ENCODE measurements around the gene HLA-DQA2. TPM values are rescaled to one million over a fixed set of nuclear protein-coding genes. Genes with fewer than 3 reads are reported as not detected.

HLA-DQA2 gene
- total RNA-seq, 4 donors from 2014 or later: 0.40 to 3.2 (median 0.42) TPM; not detected in 1

GRCh38 chr6:32785781-32786533 lies 44.8 kb downstream of the HLA-DQA2 start:
- no peak overlapping the region for H3K4me3 ChIP-seq
- H3K36me3 ChIP-seq: no peaks in the 10 kb centered on the region
- H3K27me3 ChIP-seq: peaks cover 0 to 13% (median 2%) of the 10 kb centered on the region in 4 donors
- 45% methylated on average over 5 of the region's 5 CpGs for whole genome bisulfite sequencing
- DNase-seq (ENCODE audit: extremely low spot score): no peak
- H3K9me3 ChIP-seq: no peaks in the 10 kb centered on the region
- H3K4me1 ChIP-seq: no peaks in the 10 kb centered on the region
- H3K27ac ChIP-seq (replicated peaks in 1 of 4): no peak overlapping the region
- intact Hi-C loops (cut with DNase I): no loop called here
- no peak for TF ChIP-seq EP300 (IDR thresholded peaks at IDR 0.05)
- TF ChIP-seq CTCF (IDR thresholded peaks at IDR 0.05): peak; percentile 35 to 48 (median 35)

GRCh38 chr6:32790306-32790705 lies 49.1 kb downstream of the HLA-DQA2 start:
- Histone ChIP-seq H3K36me3 (no peaks in the 10 kb centered on the region), H3K4me1 (no peaks in the 10 kb centered on the region), H3K4me3 (no peak overlapping the region), H3K27me3 (peaks cover 0 to 40% (median 5%) of the 10 kb centered on the region in 4 donors), H3K9me3 (no peaks in the 10 kb centered on the region), H3K27ac (replicated peaks in 1 of 4) (no peak overlapping the region)
- intact Hi-C loops (cut with DNase I): loop anchor here (10.0 kb wide), 1 partner anchor 86 kb away; no protein-coding TSS in a partner anchor
- TF ChIP-seq EP300 (IDR thresholded peaks at IDR 0.05) (no peak), CTCF (IDR thresholded peaks at IDR 0.05) (no peak), POLR2AphosphoS5 (IDR thresholded peaks at IDR 0.05) (no peak), POLR2A (IDR thresholded peaks at IDR 0.05; ENCODE audit: low read depth) (no peak)
- DNase-seq (ENCODE audit: extremely low spot score): no peak
- 68% methylated on average over 2 of the region's 2 CpGs for WGBS

- Histone ChIP-seq H3K4me3 (no peak overlapping the region), H3K9me3 (no peaks in the 10 kb centered on the region), H3K36me3 (no peaks in the 10 kb centered on the region), H3K4me1 (peaks cover 0 to 11% (median 9%) of the 10 kb centered on the region in 4 donors), H3K27ac (replicated peaks in 1 of 4) (no peak overlapping the region), H3K27me3 (peaks cover 0 to 62% (median 10%) of the 10 kb centered on the region in 4 donors)
- 53% methylated on average over 3 of the region's 3 CpGs for WGBS
- DNase-seq (ENCODE audit: extremely low spot score): no peak
- intact Hi-C loops (cut with DNase I): loop anchor here (10.0 kb wide), 1 partner anchor 88 kb away; no protein-coding TSS in a partner anchor
- TF ChIP-seq POLR2A (IDR thresholded peaks at IDR 0.05; ENCODE audit: low read depth) (no peak), POLR2AphosphoS5 (IDR thresholded peaks at IDR 0.05) (no peak), CTCF (IDR thresholded peaks at IDR 0.05) (no peak), EP300 (IDR thresholded peaks at IDR 0.05) (no peak)
Observed at GRCh38 chr6:32792901-32793435, 51.8 kb downstream of the HLA-DQA2 start.

GRCh38 chr6:32794510-32794909 lies 53.3 kb downstream of the HLA-DQA2 start:
- TF ChIP-seq POLR2AphosphoS5 (IDR thresholded peaks at IDR 0.05): no peak
- TF ChIP-seq CTCF (IDR thresholded peaks at IDR 0.05): no peak
- TF ChIP-seq POLR2A (IDR thresholded peaks at IDR 0.05; ENCODE audit: low read depth): no peak
- TF ChIP-seq EP300 (IDR thresholded peaks at IDR 0.05): no peak
- H3K9me3 ChIP-seq: peaks cover 0 to 6% (median 2%) of the 10 kb centered on the region in 4 donors
- no peak for DNase-seq (ENCODE audit: extremely low spot score)
- no peaks in the 10 kb centered on the region for H3K36me3 ChIP-seq
- H3K27ac ChIP-seq (replicated peaks in 1 of 4): no peak overlapping the region
- H3K4me1 ChIP-seq: peaks cover 0 to 11% (median 9%) of the 10 kb centered on the region in 4 donors
- peaks cover 0 to 75% (median 10%) of the 10 kb centered on the region in 4 donors for H3K27me3 ChIP-seq
- intact Hi-C loops (cut with DNase I): loop anchor here (10.0 kb wide), 1 partner anchor 90 kb away; no protein-coding TSS in a partner anchor
- no peak overlapping the region for H3K4me3 ChIP-seq
- WGBS: 65% methylated on average over 2 of the region's 2 CpGs

Small RNA genes lying within 50 kb of the gene (small RNA-seq; reads per million reads assigned to genes)
- gene MIR3135B: 0 to 0.17 (median 0) reads per million in 3 donors

Other genes with a start within 250 kb of the HLA-DQA2 start
- gene HLA-DRB5, start 211.1 kb upstream of the HLA-DQA2 start, total RNA-seq: 10 to 100 TPM in 2 of 4 donors, under 1 TPM in 2; 0.83 to 71.0 (median 7.2) TPM
- gene HLA-DRB1, start 151.5 kb upstream of the HLA-DQA2 start, total RNA-seq: 10 to 100 TPM; 28.2 to 93.2 (median 49.1) TPM
- gene HLA-DQA1, start 104.0 kb upstream of the HLA-DQA2 start, total RNA-seq: 1 to 10 TPM in 3 of 4 donors, under 1 TPM in 1; 0.97 to 8.4 (median 5.1) TPM
- 1 to 10 TPM in 2 of 4 donors, under 1 TPM in 1, not detected in 1; 0.71 to 5.8 (median 4.8) TPM for gene HLA-DQB1, start 74.7 kb upstream of the HLA-DQA2 start, total RNA-seq
- gene HLA-DQB2, start 22.1 kb downstream of the HLA-DQA2 start, total RNA-seq: 1 to 10 TPM in 2 of 4 donors, under 1 TPM in 2; 0.33 to 1.7 (median 0.86) TPM
- gene HLA-DOB, start 75.6 kb downstream of the HLA-DQA2 start, total RNA-seq: under 1 TPM in 3 of 4 donors, not detected in 1; 0.19 to 0.33 (median 0.29) TPM
- 10 to 100 TPM in 3 of 4 donors, 1 to 10 TPM in 1; 8.6 to 16.3 (median 13.4) TPM for gene TAP2, start 97.3 kb downstream of the HLA-DQA2 start, total RNA-seq
- gene PSMB8, start 102.7 kb downstream of the HLA-DQA2 start, total RNA-seq: 10 to 100 TPM; 25.7 to 38.4 (median 32.4) TPM
- gene TAP1, start 112.3 kb downstream of the HLA-DQA2 start, total RNA-seq: 10 to 100 TPM; 28.7 to 45.7 (median 34.8) TPM
- 10 to 100 TPM in 3 of 4 donors, 1 to 10 TPM in 1; 9.1 to 26.2 (median 20.5) TPM for gene PSMB9, start 112.8 kb downstream of the HLA-DQA2 start, total RNA-seq
- gene HLA-DMB, start 199.6 kb downstream of the HLA-DQA2 start, total RNA-seq: 10 to 100 TPM in 2 of 4 donors, 1 to 10 TPM in 2; 8.0 to 17.2 (median 11.0) TPM
- gene HLA-DMA, start 211.7 kb downstream of the HLA-DQA2 start, total RNA-seq: 10 to 100 TPM; 17.2 to 26.0 (median 21.6) TPM
- gene BRD2, start 227.2 kb downstream of the HLA-DQA2 start, total RNA-seq: 100 to 1,000 TPM; 107 to 148 (median 118) TPM